ENCODE measurements around the gene PPARG. TPM values are rescaled to one million over a fixed set of nuclear protein-coding genes. Genes with fewer than 3 reads are reported as not detected.

PPARG gene
- total RNA-seq = 100 to 1,000 TPM in 1 of 3 donors, 10 to 100 TPM in 2; 61.6 to 173 (median 98.8) TPM
- long read RNA-seq, donor 1, transcript PPARG-202 (8 exons, 1,870 nt) = minor isoform, 24 of 95 reads
- long read RNA-seq, donor 1, transcript PPARG-206 (8 exons, 2,006 nt) = major isoform, 39 of 95 reads
- long read RNA-seq, donor 1, transcript PPARG-207 (7 exons, 1,722 nt) = minor isoform, 12 of 95 reads
- long read RNA-seq, donor 1, partial matches to known transcripts = 2 of 95 reads
- long read RNA-seq, donor 1, other reads (novel, unspliced or antisense) = 15 of 95 reads
- long read RNA-seq, donor 2, transcript PPARG-202 (8 exons, 1,870 nt) = minor isoform, 5 of 89 reads
- long read RNA-seq, donor 2, transcript PPARG-206 (8 exons, 2,006 nt) = major isoform, 51 of 89 reads
- long read RNA-seq, donor 2, partial matches to known transcripts = 9 of 89 reads
- long read RNA-seq, donor 2, other reads (novel, unspliced or antisense) = 20 of 89 reads

- H3K4me3 ChIP-seq = peak within 1 kb of the TSS; percentile 89
- no peaks in the 10 kb centered on the region for H3K36me3 ChIP-seq (ENCODE audit: low read depth)
- ATAC-seq (peak; percentile 86), DNase-seq (peak; percentile 67 to 82 (median 77))
- TF ChIP-seq, protein P1, sequence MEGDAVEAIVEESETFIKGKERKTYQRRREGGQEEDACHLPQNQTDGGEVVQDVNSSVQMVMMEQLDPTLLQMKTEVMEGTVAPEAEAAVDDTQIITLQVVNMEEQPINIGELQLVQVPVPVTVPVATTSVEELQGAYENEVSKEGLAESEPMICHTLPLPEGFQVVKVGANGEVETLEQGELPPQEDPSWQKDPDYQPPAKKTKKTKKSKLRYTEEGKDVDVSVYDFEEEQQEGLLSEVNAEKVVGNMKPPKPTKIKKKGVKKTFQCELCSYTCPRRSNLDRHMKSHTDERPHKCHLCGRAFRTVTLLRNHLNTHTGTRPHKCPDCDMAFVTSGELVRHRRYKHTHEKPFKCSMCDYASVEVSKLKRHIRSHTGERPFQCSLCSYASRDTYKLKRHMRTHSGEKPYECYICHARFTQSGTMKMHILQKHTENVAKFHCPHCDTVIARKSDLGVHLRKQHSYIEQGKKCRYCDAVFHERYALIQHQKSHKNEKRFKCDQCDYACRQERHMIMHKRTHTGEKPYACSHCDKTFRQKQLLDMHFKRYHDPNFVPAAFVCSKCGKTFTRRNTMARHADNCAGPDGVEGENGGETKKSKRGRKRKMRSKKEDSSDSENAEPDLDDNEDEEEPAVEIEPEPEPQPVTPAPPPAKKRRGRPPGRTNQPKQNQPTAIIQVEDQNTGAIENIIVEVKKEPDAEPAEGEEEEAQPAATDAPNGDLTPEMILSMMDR (IDR thresholded peaks at IDR 0.05) = no peak
- H3K9me3 ChIP-seq = no peaks in the 10 kb centered on the region
- intact Hi-C loops (cut with DNase I, micrococcal nuclease) = loop anchor here in 1 of 2 donors (10.0 kb wide), 1 partner anchor 196 kb away; the partner anchor contains the start of gene TSEN2
- peaks cover 4% of the 10 kb centered on the region for H3K4me1 ChIP-seq (ENCODE audit: low read depth)
Observed at GRCh38 chr3:12288182-12289129, at the start of gene PPARG. TSS of gene PPARG (plus strand) at chr3:12289070. CDS start at chr3:12379712, 90,642 bp downstream.

- H3K4me1 ChIP-seq (ENCODE audit: low read depth) = peaks cover 6% of the 10 kb centered on the region
- no peak for DNase-seq
- ATAC-seq = no peak
- intact Hi-C loops (cut with DNase I, micrococcal nuclease) = no loop called here
- H3K4me3 ChIP-seq = no peak overlapping the region
- TF ChIP-seq, protein P1 (IDR thresholded peaks at IDR 0.05) = no peak
- no peaks in the 10 kb centered on the region for H3K36me3 ChIP-seq (ENCODE audit: low read depth)
- H3K9me3 ChIP-seq = no peaks in the 10 kb centered on the region
Observed at GRCh38 chr3:12239301-12239700, 49.6 kb upstream of the PPARG start.

- no peak for ATAC-seq
- no peak for DNase-seq
- Histone ChIP-seq H3K4me3 (no peak overlapping the region), H3K36me3 (ENCODE audit: low read depth) (no peaks in the 10 kb centered on the region), H3K9me3 (no peaks in the 10 kb centered on the region), H3K4me1 (ENCODE audit: low read depth) (no peaks in the 10 kb centered on the region)
- TF ChIP-seq, protein P1 (IDR thresholded peaks at IDR 0.05) = no peak
- intact Hi-C loops (cut with DNase I, micrococcal nuclease) = no loop called here
Observed at GRCh38 chr3:12242772-12243171, 46.1 kb upstream of the PPARG start.

GRCh38 chr3:12246497-12247163, 42.2 kb upstream of the PPARG start:
- intact Hi-C loops (cut with DNase I, micrococcal nuclease) = no loop called here
- H3K4me3 ChIP-seq = no peak overlapping the region
- TF ChIP-seq, protein P1 (IDR thresholded peaks at IDR 0.05) = no peak
- H3K9me3 ChIP-seq = peaks cover 8% of the 10 kb centered on the region
- no peak for DNase-seq
- ATAC-seq = no peak
- no peaks in the 10 kb centered on the region for H3K4me1 ChIP-seq (ENCODE audit: low read depth)
- H3K36me3 ChIP-seq (ENCODE audit: low read depth) = no peaks in the 10 kb centered on the region

GRCh38 chr3:12247411-12247810, 41.5 kb upstream of the PPARG start:
- Histone ChIP-seq H3K4me3 (no peak overlapping the region), H3K36me3 (ENCODE audit: low read depth) (no peaks in the 10 kb centered on the region), H3K9me3 (peaks cover 8% of the 10 kb centered on the region), H3K4me1 (ENCODE audit: low read depth) (no peaks in the 10 kb centered on the region)
- TF ChIP-seq, protein P1 (IDR thresholded peaks at IDR 0.05) = no peak
- ATAC-seq = no peak
- no peak for DNase-seq
- intact Hi-C loops (cut with DNase I, micrococcal nuclease) = no loop called here

All from mucosa of descending colon (tissue), 3 donors.